Kidney (tissue), 14 donors: Measurements from ENCODE around the gene ZNF132. TPM values are rescaled to one million over a fixed set of nuclear protein-coding genes. Genes with fewer than 3 reads are reported as not detected.

ENCODE experiments used
- DNase-seq, 5 donors: peaks; one replicate each; pipeline ENCODE4 v3.0.0-alpha.2; 2013 to 2020
- FAIRE-seq: peaks from 2 replicates; lab custom pipeline; 2012; peaks lifted over from hg19 to GRCh38; lab: Jason Lieb, UNC
- H3K27ac ChIP-seq, 2 donors: one replicate each; pipeline ENCODE4 v1.7.0; 2013; ENCODE audit warnings: low read depth in 2 of 2, low read length in 2 of 2, inconsistent platforms in 1 of 2
- H3K27me3 ChIP-seq: one replicate; pipeline ENCODE4 v1.7.1; 2013; ENCODE audit warnings: low read length, inconsistent platforms; ENCODE audit not compliant: control insufficient read depth, insufficient read depth
- H3K36me3 ChIP-seq, 3 donors: one replicate each; pipeline versions ENCODE4 v1.7.0 to v1.7.1; 2013; ENCODE audit warnings: low read length in 3 of 3, control low read depth in 1 of 3, inconsistent platforms in 1 of 3; ENCODE audit not compliant: insufficient read depth in 3 of 3, control insufficient read depth in 2 of 3
- H3K4me1 ChIP-seq, 3 donors: one replicate each; pipeline versions ENCODE4 v1.7.0 to v1.7.1; 2013; ENCODE audit warnings: low read length in 3 of 3, inconsistent platforms in 1 of 3, low read depth in 1 of 3; ENCODE audit not compliant: control insufficient read depth in 2 of 3, insufficient read depth in 2 of 3
- H3K4me3 ChIP-seq, 3 donors: one replicate each; pipeline versions ENCODE4 v1.7.0 to v1.8.1; 2013; ENCODE audit warnings: low read length in 3 of 3, control low read depth in 1 of 3, inconsistent platforms in 1 of 3
- H3K9ac ChIP-seq, 3 donors: one replicate each; pipeline versions ENCODE4 v1.7.0 to v1.7.1; 2013; ENCODE audit warnings: low read length in 3 of 3, control low read depth in 1 of 3, inconsistent platforms in 1 of 3
- H3K9me3 ChIP-seq, 3 donors: one replicate each; pipeline versions ENCODE4 v1.7.0 to v1.7.1; 2013; ENCODE audit warnings: low read length in 3 of 3, control low read depth in 1 of 3, inconsistent platforms in 1 of 3; ENCODE audit not compliant: control insufficient read depth in 2 of 3, insufficient read depth in 1 of 3
- intact Hi-C: fragments of 100-400 bp; cut with DNase I; formaldehyde crosslinking; loops from one replicate; pipeline ENCODE4 v1.11.1; 2022
- polyA plus RNA-seq: library from polyadenylated mRNA; stranded (reverse); fragments of 350-450 nt; fragmentation: Illumina TruSeq; extraction: RNeasy Lipid Tissue Mini Kit (QIAGEN cat#74804); gene quantifications from one replicate; pipeline ENCODE4 v1.2.3, GENCODE V29; 2014; ENCODE audit warnings: low read depth, low replicate concordance; ENCODE audit not compliant: insufficient read depth
- total RNA-seq: library from RNA; stranded (reverse); fragmentation: NEBNext Ultra II Directional; extraction: Animal tissue kit (Norgen Biotek cat#: 25700); gene quantifications from one replicate; pipeline ENCODE4 v1.2.1, GENCODE V29; 2021
- TF ChIP-seq, protein P1 (sequence below): IDR thresholded peaks from 3 replicates; pipeline ENCODE4 v1.5.1; 2012; ENCODE audit warnings: mild to moderate bottlenecking, moderate library complexity, borderline replicate concordance; ENCODE audit not compliant: insufficient read depth; ENCODE audit errors: extremely low read depth
- donor health status: control.
- donor health status: control.
- donor health status: control.
- donor health status: control.
- donor health status: control.
- donor health status: DM: yes; HTN: yes; CAD: no.
- donor health status: Normal renal cell carcinoma (clear cell type).

Gene ZNF132
- total and polyA plus RNA-seq, 2 donors from 2014 or later: 2.9 to 7.8 TPM

GRCh38 chr19:58460039-58460438, 20.1 kb upstream of the ZNF132 start:
- DNase-seq (no peak), FAIRE-seq (no peak)
- Histone ChIP-seq H3K4me3 (no peak overlapping the region), H3K36me3 (peaks cover 0 to 2% (median 0%) of the 10 kb centered on the region in 3 donors), H3K27ac (no peak overlapping the region), H3K4me1 (no peaks in the 10 kb centered on the region), H3K9me3 (no peaks in the 10 kb centered on the region), H3K9ac (no peak overlapping the region), H3K27me3 (no peaks in the 10 kb centered on the region)
- TF ChIP-seq, protein P1, sequence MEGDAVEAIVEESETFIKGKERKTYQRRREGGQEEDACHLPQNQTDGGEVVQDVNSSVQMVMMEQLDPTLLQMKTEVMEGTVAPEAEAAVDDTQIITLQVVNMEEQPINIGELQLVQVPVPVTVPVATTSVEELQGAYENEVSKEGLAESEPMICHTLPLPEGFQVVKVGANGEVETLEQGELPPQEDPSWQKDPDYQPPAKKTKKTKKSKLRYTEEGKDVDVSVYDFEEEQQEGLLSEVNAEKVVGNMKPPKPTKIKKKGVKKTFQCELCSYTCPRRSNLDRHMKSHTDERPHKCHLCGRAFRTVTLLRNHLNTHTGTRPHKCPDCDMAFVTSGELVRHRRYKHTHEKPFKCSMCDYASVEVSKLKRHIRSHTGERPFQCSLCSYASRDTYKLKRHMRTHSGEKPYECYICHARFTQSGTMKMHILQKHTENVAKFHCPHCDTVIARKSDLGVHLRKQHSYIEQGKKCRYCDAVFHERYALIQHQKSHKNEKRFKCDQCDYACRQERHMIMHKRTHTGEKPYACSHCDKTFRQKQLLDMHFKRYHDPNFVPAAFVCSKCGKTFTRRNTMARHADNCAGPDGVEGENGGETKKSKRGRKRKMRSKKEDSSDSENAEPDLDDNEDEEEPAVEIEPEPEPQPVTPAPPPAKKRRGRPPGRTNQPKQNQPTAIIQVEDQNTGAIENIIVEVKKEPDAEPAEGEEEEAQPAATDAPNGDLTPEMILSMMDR: no peak
- intact Hi-C loops: no loop called here

- Histone ChIP-seq H3K27me3 (no peaks in the 10 kb centered on the region), H3K9ac (no peak overlapping the region), H3K9me3 (no peaks in the 10 kb centered on the region), H3K27ac (no peak overlapping the region), H3K4me3 (no peak overlapping the region), H3K4me1 (peaks cover 0 to under 1% (median 0%) of the 10 kb centered on the region in 3 donors), H3K36me3 (peaks cover 0 to 5% (median 0%) of the 10 kb centered on the region in 3 donors)
- TF ChIP-seq, protein P1: no peak
- no peak for DNase-seq
- intact Hi-C loops: no loop called here
- FAIRE-seq: no peak
Observed at GRCh38 chr19:58456111-58456510, 16.2 kb upstream of the ZNF132 start.

- Histone ChIP-seq H3K27ac (no peak overlapping the region), H3K9ac (no peak overlapping the region), H3K9me3 (no peaks in the 10 kb centered on the region), H3K27me3 (no peaks in the 10 kb centered on the region), H3K36me3 (peaks cover 0 to 5% (median 0%) of the 10 kb centered on the region in 3 donors), H3K4me3 (no peak overlapping the region), H3K4me1 (peaks cover 0 to 6% (median 0%) of the 10 kb centered on the region in 3 donors)
- FAIRE-seq: no peak
- no peak for DNase-seq
- intact Hi-C loops: no loop called here
- TF ChIP-seq, protein P1: no peak
Observed at GRCh38 chr19:58455306-58455705, 15.4 kb upstream of the ZNF132 start.

- intact Hi-C loops: no loop called here
- H3K36me3 ChIP-seq: peaks cover 0 to 5% (median 0%) of the 10 kb centered on the region in 3 donors
- no peak overlapping the region for H3K27ac ChIP-seq
- peaks cover 0 to 6% (median 0%) of the 10 kb centered on the region in 3 donors for H3K4me1 ChIP-seq
- H3K27me3 ChIP-seq: no peaks in the 10 kb centered on the region
- DNase-seq (no peak), FAIRE-seq (no peak)
- no peak overlapping the region for H3K4me3 ChIP-seq
- no peaks in the 10 kb centered on the region for H3K9me3 ChIP-seq
- no peak overlapping the region for H3K9ac ChIP-seq
- TF ChIP-seq, protein P1: no peak
Observed at GRCh38 chr19:58453743-58454142, 13.8 kb upstream of the ZNF132 start.
